ENCODE measurements around the gene MCM3AP.

GRCh38 chr21:46187261-46187660 lies 98.2 kb downstream of the MCM3AP start:
- TF ChIP-seq CTCF (IDR thresholded peaks at IDR 0.05; ENCODE audit: low read depth, low read length, poor library complexity, severe bottlenecking), result no peak
- TF ChIP-seq EZH2phosphoT487 (IDR thresholded peaks at IDR 0.05; ENCODE audit: borderline replicate concordance, low read length), result no peak

Measured in DOHH2 (cell line).